ENCODE results near the gene VEZF1.

VEZF1 gene

DNA sequence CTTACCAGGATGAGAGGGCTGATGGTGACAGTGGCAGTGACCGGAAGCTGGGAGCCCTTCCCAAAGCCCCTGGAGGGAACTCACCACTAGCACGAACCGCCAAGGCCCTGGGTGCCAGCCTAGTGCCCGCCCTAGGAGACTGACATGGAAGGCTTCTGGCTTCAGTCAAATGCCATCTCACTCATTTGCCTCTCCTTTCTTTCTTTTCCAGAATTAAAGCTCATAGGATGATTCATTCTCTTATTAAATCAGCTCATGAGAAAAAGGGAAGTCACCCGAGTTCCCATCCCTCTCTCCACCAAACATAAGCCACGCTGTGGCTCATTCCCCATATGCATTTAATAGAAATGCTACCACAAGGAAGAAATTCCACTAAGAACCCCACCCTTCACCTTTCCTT is 44.9 kb downstream of the VEZF1 start:
- TF ChIP-seq, protein P1, sequence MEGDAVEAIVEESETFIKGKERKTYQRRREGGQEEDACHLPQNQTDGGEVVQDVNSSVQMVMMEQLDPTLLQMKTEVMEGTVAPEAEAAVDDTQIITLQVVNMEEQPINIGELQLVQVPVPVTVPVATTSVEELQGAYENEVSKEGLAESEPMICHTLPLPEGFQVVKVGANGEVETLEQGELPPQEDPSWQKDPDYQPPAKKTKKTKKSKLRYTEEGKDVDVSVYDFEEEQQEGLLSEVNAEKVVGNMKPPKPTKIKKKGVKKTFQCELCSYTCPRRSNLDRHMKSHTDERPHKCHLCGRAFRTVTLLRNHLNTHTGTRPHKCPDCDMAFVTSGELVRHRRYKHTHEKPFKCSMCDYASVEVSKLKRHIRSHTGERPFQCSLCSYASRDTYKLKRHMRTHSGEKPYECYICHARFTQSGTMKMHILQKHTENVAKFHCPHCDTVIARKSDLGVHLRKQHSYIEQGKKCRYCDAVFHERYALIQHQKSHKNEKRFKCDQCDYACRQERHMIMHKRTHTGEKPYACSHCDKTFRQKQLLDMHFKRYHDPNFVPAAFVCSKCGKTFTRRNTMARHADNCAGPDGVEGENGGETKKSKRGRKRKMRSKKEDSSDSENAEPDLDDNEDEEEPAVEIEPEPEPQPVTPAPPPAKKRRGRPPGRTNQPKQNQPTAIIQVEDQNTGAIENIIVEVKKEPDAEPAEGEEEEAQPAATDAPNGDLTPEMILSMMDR (IDR thresholded peaks at IDR 0.05), result no peak

DNA sequence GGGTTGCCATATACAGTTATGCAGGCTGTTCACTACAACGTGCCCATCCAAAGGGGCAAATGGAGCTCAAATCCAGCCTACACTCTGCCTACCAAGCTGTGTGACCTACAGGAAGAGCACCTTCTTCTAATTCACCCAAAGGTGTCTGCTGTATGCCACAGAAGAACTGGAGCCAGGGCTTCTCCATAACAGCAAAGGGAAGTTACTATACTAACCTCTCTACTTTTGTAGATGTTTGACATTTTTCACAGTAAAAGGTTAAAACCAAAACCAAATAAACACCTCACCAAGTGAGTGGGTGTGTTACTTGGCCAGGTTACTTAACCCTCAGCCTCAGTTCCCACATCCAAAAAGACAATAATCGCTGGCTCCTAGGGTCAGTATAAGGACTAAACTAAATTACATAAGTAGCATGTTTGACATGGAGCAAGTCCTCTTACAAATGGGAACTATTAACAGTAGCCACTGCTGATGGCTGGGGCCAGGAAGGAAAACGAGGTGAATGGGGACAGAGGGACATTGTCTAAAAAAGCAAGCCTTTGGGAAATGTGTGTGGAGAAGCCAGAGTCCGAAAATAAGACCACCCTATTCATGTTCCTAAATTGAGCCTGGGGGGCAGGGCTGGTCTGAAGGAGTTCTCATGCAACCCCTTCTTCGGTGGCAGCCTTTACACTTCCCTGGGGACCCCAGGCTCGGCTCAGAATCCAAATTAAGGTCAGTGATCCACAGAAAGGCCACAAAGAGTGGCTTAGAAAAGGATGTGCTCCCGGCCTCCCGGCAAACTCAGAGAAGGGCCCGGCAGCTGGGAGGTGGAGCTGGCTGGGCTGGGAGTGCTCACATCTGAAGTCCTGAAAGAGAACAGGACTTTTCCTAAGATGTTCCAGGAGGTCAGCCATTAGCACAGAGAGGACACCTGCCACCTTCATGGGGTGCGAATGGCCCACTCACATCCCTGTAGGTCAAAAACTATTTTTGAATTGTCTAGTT is 46.4 kb downstream of the VEZF1 start:
- TF ChIP-seq, protein P1 (IDR thresholded peaks at IDR 0.05), result no peak

DNA sequence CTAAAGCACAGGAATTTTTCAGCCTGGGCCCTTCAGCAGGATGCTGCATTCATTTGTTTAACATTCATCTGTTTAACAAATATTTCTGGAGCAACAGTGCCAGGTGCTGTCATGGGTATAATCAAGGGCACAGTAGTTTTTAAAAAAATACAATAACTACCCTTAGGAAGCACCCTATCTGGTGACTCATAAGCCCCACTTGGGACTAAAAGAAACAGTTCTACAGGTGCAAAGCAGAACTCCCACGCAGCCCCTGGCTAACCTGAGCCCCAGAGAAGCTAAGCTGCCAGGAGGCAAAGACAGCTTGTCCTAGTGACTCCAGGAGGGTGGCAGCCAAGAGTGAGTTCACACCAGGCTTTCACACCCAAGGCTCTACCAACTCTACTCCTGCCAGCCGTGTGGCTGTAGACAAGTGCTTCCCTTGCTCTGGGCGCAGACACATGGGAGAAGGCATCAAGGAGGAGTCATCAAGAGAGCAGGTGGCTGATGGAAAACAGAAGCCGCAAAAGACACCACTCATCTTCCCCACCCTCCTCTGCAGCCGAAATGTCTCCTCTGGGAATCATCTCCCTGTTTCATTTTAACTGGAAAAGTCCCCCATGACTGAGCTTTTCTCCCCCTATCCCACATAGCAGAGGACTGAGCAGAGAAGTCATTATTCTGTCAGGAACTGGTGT is 47.3 kb downstream of the VEZF1 start:
- TF ChIP-seq, protein P1 (IDR thresholded peaks at IDR 0.05), result no peak

DNA sequence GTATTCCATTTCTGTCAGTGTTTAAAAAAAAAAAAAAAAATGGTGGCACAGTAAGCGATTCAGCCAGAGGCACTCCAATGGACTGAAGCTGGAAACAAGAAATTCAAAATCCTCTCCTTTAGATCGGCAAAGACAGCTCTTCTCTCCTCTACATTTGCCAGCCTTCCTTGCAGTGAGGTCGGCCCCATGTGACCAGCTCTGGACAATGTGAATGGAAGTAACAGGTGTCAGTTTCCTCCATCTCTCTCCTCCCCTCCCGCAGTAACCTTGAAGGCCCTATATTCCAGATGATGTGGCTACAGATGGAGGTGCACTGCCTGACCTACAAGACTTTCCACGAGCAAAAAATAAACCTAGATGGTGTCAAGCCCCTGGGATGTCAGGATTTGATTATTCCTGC is 47.8 kb downstream of the VEZF1 start:
- TF ChIP-seq, protein P1 (IDR thresholded peaks at IDR 0.05), result no peak

DNA sequence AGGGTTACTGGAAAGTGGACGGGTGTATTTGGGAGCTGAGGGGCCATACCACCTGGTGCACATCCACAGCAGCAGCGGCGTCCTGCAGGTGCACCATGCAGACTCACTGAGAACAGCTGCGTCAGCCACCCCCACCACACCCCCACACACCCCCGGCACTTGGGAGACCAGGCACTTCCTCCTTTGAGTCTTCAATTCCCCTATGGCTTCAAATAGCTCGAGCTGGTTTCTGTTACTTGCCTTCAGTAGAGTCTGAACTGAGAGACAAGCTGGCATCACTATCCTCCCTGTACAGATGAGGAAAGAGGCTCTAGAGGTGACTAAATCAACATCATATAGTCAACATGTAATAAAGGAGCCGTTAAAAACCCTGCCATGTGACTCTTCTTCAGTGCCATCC is 48.3 kb downstream of the VEZF1 start:
- TF ChIP-seq, protein P1 (IDR thresholded peaks at IDR 0.05), result no peak

DNA sequence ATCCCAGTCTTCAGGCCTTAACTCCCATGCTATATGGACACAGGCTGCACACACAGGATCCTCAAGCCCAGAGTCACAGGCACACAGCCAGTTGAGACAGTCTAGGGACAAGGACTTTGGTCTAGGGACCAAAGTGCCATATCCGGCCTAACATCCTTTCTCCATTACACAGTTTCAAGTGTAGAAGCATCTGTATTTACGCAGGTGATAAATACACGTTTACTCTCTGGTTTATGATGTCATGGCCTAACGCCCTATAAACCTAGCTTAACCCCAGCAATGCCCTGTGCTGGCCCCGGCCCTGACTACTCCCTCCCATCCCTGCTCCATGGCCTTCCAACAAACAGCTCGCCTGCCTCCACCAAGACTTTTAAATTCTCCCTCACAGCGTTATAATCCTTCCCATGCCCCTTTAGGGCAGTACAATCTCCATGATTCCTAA is 50.0 kb downstream of the VEZF1 start:
- TF ChIP-seq, protein P1 (IDR thresholded peaks at IDR 0.05), result no peak

DNA sequence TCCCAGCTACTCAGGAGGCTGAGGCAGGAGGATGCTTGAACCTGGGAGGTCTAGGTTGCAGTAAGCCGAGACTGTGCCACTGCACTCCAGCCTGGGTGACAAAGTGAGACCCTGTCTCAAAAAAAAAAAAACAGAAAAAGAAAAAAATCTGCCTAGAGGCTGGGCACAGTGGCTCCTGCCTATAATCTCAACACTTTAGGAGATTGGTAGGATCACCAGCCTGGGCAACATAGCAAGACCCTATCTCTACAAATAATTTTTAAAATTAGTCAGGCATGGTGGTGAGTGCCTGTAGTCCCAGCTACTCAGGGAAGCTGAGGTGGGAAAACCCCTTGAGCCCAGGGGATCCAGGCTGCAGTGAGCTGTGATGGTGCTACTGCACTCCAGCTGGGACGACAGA is 50.6 kb downstream of the VEZF1 start:
- TF ChIP-seq, protein P1 (IDR thresholded peaks at IDR 0.05), result no peak
